WTC11 (cell line): ENCODE results near the gene PLK1. TPM values are rescaled to one million over a fixed set of nuclear protein-coding genes. Genes with fewer than 3 reads are reported as not detected.

Source experiments
- ATAC-seq: fragments of 200-7000 bp; cut with Tn5 transposase; 2 replicates; pipeline ENCODE4 v1.10.0; 2021; ENCODE audit warnings: mild to moderate bottlenecking, moderate library complexity
- CTCF ChIA-PET: fragments of 300-600 bp; sonication (Branson Sonifier 250); formaldehyde crosslinking; loops from one replicate; lab custom pipeline; 2021; ENCODE audit warnings: antibody characterized with exemption; lab: Charles Lee
- POLR2A ChIA-PET: fragments of 350-600 bp; sonication (Branson Sonifier 250); formaldehyde crosslinking; loops from one replicate; lab custom pipeline; 2021; ENCODE audit warnings: antibody characterized with exemption; lab: Charles Lee
- DNase-seq: peaks from one replicate; pipeline ENCODE4 v3.0.0; 2021; ENCODE audit warnings: low spot score
- H3K27ac Mint-ChIP-seq: 2 replicates; pipeline ENCODE4 v1.8.0; 2021; ENCODE audit warnings: mixed read lengths
- H3K27me3 Mint-ChIP-seq: 2 replicates; pipeline ENCODE4 v1.8.0; 2021; ENCODE audit warnings: low read depth, mild to moderate bottlenecking, moderate library complexity, mixed read lengths
- H3K36me3 Mint-ChIP-seq: 2 replicates; pipeline ENCODE4 v1.8.0; 2021; ENCODE audit warnings: mixed read lengths
- H3K4me1 Mint-ChIP-seq: 2 replicates; pipeline ENCODE4 v1.8.0; 2022; ENCODE audit warnings: mixed read lengths
- H3K4me3 Mint-ChIP-seq: 2 replicates; pipeline ENCODE4 v1.8.0; 2021; ENCODE audit warnings: mild to moderate bottlenecking, moderate library complexity, mixed read lengths
- H3K9me3 Mint-ChIP-seq: 2 replicates; pipeline ENCODE4 v1.8.0; 2021; ENCODE audit warnings: mixed read lengths
- AR ChIP-seq: fragments of 250-450 bp; sonication (Bioruptor Pico); IDR thresholded peaks from 2 replicates; pipeline ENCODE4 v1.9.0; 2021; ENCODE audit warnings: mild to moderate bottlenecking
- ATF1 ChIP-seq: sonication (generic); formaldehyde crosslinking; IDR thresholded peaks from 2 replicates; pipeline ENCODE4 v1.8.1; 2023; ENCODE audit warnings: mild to moderate bottlenecking, moderate library complexity, missing genetic modification reagents
- CREB1 ChIP-seq: sonication (generic); formaldehyde crosslinking; IDR thresholded peaks from 2 replicates; pipeline ENCODE4 v1.8.0; 2023; ENCODE audit warnings: mild to moderate bottlenecking, missing genetic modification reagents
- FOXK1 ChIP-seq: sonication (generic); formaldehyde crosslinking; IDR thresholded peaks from 2 replicates; pipeline ENCODE4 v1.8.0; 2022; ENCODE audit warnings: mild to moderate bottlenecking, moderate library complexity, missing genetic modification reagents
- FOXP4 ChIP-seq: sonication (generic); formaldehyde crosslinking; IDR thresholded peaks from 2 replicates; pipeline ENCODE4 v1.8.0; 2022; ENCODE audit warnings: mild to moderate bottlenecking, missing genetic modification reagents
- HMGXB4 ChIP-seq: sonication (generic); formaldehyde crosslinking; IDR thresholded peaks from 2 replicates; pipeline ENCODE4 v1.8.1; 2023; ENCODE audit warnings: mild to moderate bottlenecking, moderate library complexity, missing genetic modification reagents
- IRF2 ChIP-seq: sonication (generic); formaldehyde crosslinking; IDR thresholded peaks from 2 replicates; pipeline ENCODE4 v1.8.0; 2022; ENCODE audit warnings: low read depth, missing genetic modification reagents, borderline replicate concordance
- KAT7 ChIP-seq: sonication (generic); formaldehyde crosslinking; IDR thresholded peaks from 2 replicates; pipeline ENCODE4 v1.8.1; 2023; ENCODE audit warnings: missing genetic modification reagents, mild to moderate bottlenecking, borderline replicate concordance
- MAX ChIP-seq: sonication (generic); formaldehyde crosslinking; IDR thresholded peaks from 2 replicates; pipeline ENCODE4 v1.8.0; 2022; ENCODE audit warnings: mild to moderate bottlenecking, missing genetic modification reagents
- MXD4 ChIP-seq: fragments of 250-450 bp; sonication (Bioruptor Pico); IDR thresholded peaks from 2 replicates; pipeline ENCODE4 v1.8.0; 2021; ENCODE audit warnings: mild to moderate bottlenecking, moderate library complexity, borderline replicate concordance
- NFATC4 ChIP-seq: fragments of 250-450 bp; sonication (Bioruptor Pico); IDR thresholded peaks from 2 replicates; pipeline ENCODE4 v1.9.0; 2021; ENCODE audit warnings: mild to moderate bottlenecking
- NFYB ChIP-seq: sonication (generic); formaldehyde crosslinking; conservative IDR thresholded peaks from 2 replicates; pipeline ENCODE4 v1.8.0; 2022; ENCODE audit warnings: low read depth, missing genetic modification reagents
- RELA ChIP-seq: sonication (generic); formaldehyde crosslinking; IDR thresholded peaks from 2 replicates; pipeline ENCODE4 v1.8.1; 2022; ENCODE audit warnings: missing genetic modification reagents, mild to moderate bottlenecking, borderline replicate concordance
- RORB ChIP-seq: fragments of 250-450 bp; sonication (Bioruptor Pico); IDR thresholded peaks from 2 replicates; pipeline ENCODE4 v1.9.0; 2021; ENCODE audit warnings: mild to moderate bottlenecking
- TCF7 ChIP-seq: sonication (generic); formaldehyde crosslinking; IDR thresholded peaks from 2 replicates; pipeline ENCODE4 v1.8.0; 2022; ENCODE audit warnings: mild to moderate bottlenecking, low read depth, missing genetic modification reagents, moderate library complexity
- TP53 ChIP-seq: sonication (generic); formaldehyde crosslinking; IDR thresholded peaks from 2 replicates; pipeline ENCODE4 v1.8.1; 2023; ENCODE audit warnings: mild to moderate bottlenecking, missing genetic modification reagents
- USF1 ChIP-seq: sonication (generic); formaldehyde crosslinking; IDR thresholded peaks from 2 replicates; pipeline ENCODE4 v1.8.0; 2022; ENCODE audit warnings: mild to moderate bottlenecking, missing genetic modification reagents
- ZBTB43 ChIP-seq: sonication (generic); formaldehyde crosslinking; IDR thresholded peaks from 2 replicates; pipeline ENCODE4 v1.8.1; 2023; ENCODE audit warnings: mild to moderate bottlenecking, missing genetic modification reagents
- ZNF317 ChIP-seq: sonication (generic); formaldehyde crosslinking; IDR thresholded peaks from 2 replicates; pipeline ENCODE4 v1.8.1; 2023; ENCODE audit warnings: low read depth, mild to moderate bottlenecking, moderate library complexity, missing genetic modification reagents, borderline replicate concordance
- ZNF396 ChIP-seq: fragments of 250-450 bp; sonication (Bioruptor Pico); IDR thresholded peaks from 2 replicates; pipeline ENCODE4 v1.8.0; 2021; ENCODE audit warnings: mild to moderate bottlenecking, moderate library complexity, borderline replicate concordance
- ZNF671 ChIP-seq: fragments of 250-450 bp; sonication (Bioruptor Pico); IDR thresholded peaks from 2 replicates; pipeline ENCODE4 v1.8.0; 2021; ENCODE audit warnings: mild to moderate bottlenecking
- total RNA-seq: library from RNA; stranded (reverse); gene quantifications from 3 replicates; pipeline ENCODE4 v1.2.3, GENCODE V29; 2021

The PLK1 gene
- total RNA-seq, 1 experiment from 2014 or later, result 167 TPM

GRCh38 chr16:23710008-23710407, 31.3 kb downstream of the PLK1 start:
- peaks cover 17% of the 10 kb centered on the region for H3K36me3 Mint-ChIP-seq
- no peak overlapping the region for H3K27ac Mint-ChIP-seq
- peaks cover 5% of the 10 kb centered on the region; the same call in 1 of the 2 replicates for H3K4me1 Mint-ChIP-seq
- CTCF ChIA-PET, result interaction anchor here (1.4 kb wide), 1 partner anchor 15 kb away, joined by 3 read pairs; no protein-coding TSS in a partner anchor
- POLR2A ChIA-PET, result no interaction called here
- peaks cover 61% of the 10 kb centered on the region for H3K27me3 Mint-ChIP-seq
- no peak for DNase-seq
- H3K9me3 Mint-ChIP-seq, result peaks cover 20% of the 10 kb centered on the region
- TF ChIP-seq FOXP4 (CRISPR knock-in tag) (no peak), MAX (CRISPR knock-in tag) (no peak), ZNF671 (CRISPR knock-in tag) (no peak)
- ATAC-seq, result no peak
- H3K4me3 Mint-ChIP-seq, result no peak overlapping the region

- DNase-seq, result no peak
- TF ChIP-seq KAT7 (CRISPR knock-in tag) (no peak), NFYB (CRISPR knock-in tag) (no peak), CREB1 (no peak), IRF2 (no peak), TP53 (CRISPR knock-in tag) (no peak), TCF7 (no peak), ZNF396 (CRISPR knock-in tag) (no peak), ATF1 (CRISPR knock-in tag) (no peak)
- Mint-ChIP-seq H3K27ac (no peak overlapping the region), H3K4me1 (peaks cover 5% of the 10 kb centered on the region; the same call in 1 of the 2 replicates), H3K36me3 (peaks cover 17% of the 10 kb centered on the region), H3K9me3 (peaks cover 20% of the 10 kb centered on the region), H3K4me3 (no peak overlapping the region), H3K27me3 (peaks cover 65% of the 10 kb centered on the region)
- CTCF ChIA-PET, result no interaction called here
- no peak for ATAC-seq
- POLR2A ChIA-PET, result no interaction called here
Measured at GRCh38 chr16:23710504-23710903, 31.8 kb downstream of the PLK1 start.

- H3K27me3 Mint-ChIP-seq, result peaks cover 72% of the 10 kb centered on the region
- CTCF ChIA-PET, result interaction anchor here (0.5 to 1.5 kb wide), 3 partner anchors 11 to 80 kb away, joined by 3 to 6 read pairs (median 3); no protein-coding TSS in a partner anchor
- TF ChIP-seq HMGXB4 (no peak), MXD4 (CRISPR knock-in tag) (no peak), CREB1 (no peak), RELA (no peak), USF1 (CRISPR knock-in tag) (no peak), ZBTB43 (no peak), TCF7 (no peak), ZNF317 (CRISPR knock-in tag) (no peak), NFATC4 (CRISPR knock-in tag) (no peak), FOXK1 (no peak), RORB (CRISPR knock-in tag) (no peak), AR (CRISPR knock-in tag) (no peak)
Measured at GRCh38 chr16:23711785-23712184, 33.1 kb downstream of the PLK1 start.

More at GRCh38 chr16:23711785-23712184, 33.1 kb downstream of the PLK1 start:
- Mint-ChIP-seq H3K4me1 (peaks cover 5% of the 10 kb centered on the region; the same call in 1 of the 2 replicates), H3K36me3 (peaks cover 17% of the 10 kb centered on the region), H3K27ac (no peak overlapping the region), H3K4me3 (peak overlapping the region; percentile 43; the same call in 1 of the 2 replicates), H3K9me3 (peaks cover 20% of the 10 kb centered on the region)
- POLR2A ChIA-PET, result no interaction called here
- ATAC-seq (no peak), DNase-seq (no peak)
